MM.1S (cell line): ENCODE results near the gene PRPS1.

Source experiments
- DNase-seq: peaks from one replicate; pipeline ENCODE4 v3.0.0-alpha.2; 2015
- H2AFZ ChIP-seq: fragments of 300-600 bp; sonication (generic); 2 replicates; pipeline ENCODE4 v1.6.0; 2016; ENCODE audit warnings: antibody characterized with exemption, low read length
- H3F3A ChIP-seq: fragments of 300-600 bp; sonication (generic); 2 replicates; pipeline ENCODE4 v1.6.1; 2016; ENCODE audit warnings: mild to moderate bottlenecking, antibody characterized with exemption, low read length, moderate library complexity, mixed read lengths; ENCODE audit not compliant: insufficient read depth
- H3K27ac ChIP-seq: fragments of 300-600 bp; sonication (generic); 2 replicates; pipeline ENCODE4 v1.5.1; 2016; ENCODE audit warnings: mild to moderate bottlenecking, low read length
- H3K27me3 ChIP-seq: fragments of 300-600 bp; sonication (generic); replicated peaks from 2 replicates; pipeline ENCODE4 v1.6.0; 2016; ENCODE audit warnings: low read length; ENCODE audit not compliant: insufficient read depth
- H3K36me3 ChIP-seq: fragments of 300-600 bp; sonication (generic); replicated peaks from 2 replicates; pipeline ENCODE4 v1.6.1; 2016; ENCODE audit warnings: mild to moderate bottlenecking, low read length, mixed read lengths; ENCODE audit not compliant: insufficient read depth
- H3K4me1 ChIP-seq: fragments of 300-600 bp; sonication (generic); 2 replicates; pipeline ENCODE4 v1.6.1; 2016; ENCODE audit warnings: low read length, mixed read lengths
- H3K4me2 ChIP-seq: fragments of 300-600 bp; sonication (generic); 2 replicates; pipeline ENCODE4 v1.6.0; 2016; ENCODE audit warnings: low read depth, low read length
- H3K4me3 ChIP-seq: fragments of 300-600 bp; sonication (generic); 2 replicates; pipeline ENCODE4 v1.5.1; 2016; ENCODE audit warnings: low read length, mixed read lengths
- H3K79me2 ChIP-seq: fragments of 300-600 bp; sonication (generic); 2 replicates; pipeline ENCODE4 v1.6.1; 2016; ENCODE audit warnings: mixed run types, low read length, mixed read lengths
- H3K9ac ChIP-seq: fragments of 300-600 bp; sonication (generic); 2 replicates; pipeline ENCODE4 v1.6.1; 2016; ENCODE audit warnings: low read length, mixed read lengths
- H3K9me2 ChIP-seq: fragments of 300-600 bp; sonication (generic); replicated peaks from 2 replicates; pipeline ENCODE4 v1.6.1; 2016; ENCODE audit warnings: mild to moderate bottlenecking, low read length, mixed read lengths; ENCODE audit not compliant: insufficient read depth
- H3K9me3 ChIP-seq: fragments of 300-600 bp; sonication (generic); replicated peaks from 2 replicates; pipeline ENCODE4 v1.6.1; 2016; ENCODE audit warnings: mild to moderate bottlenecking, low read length, mixed read lengths; ENCODE audit not compliant: insufficient read depth
- H4K20me1 ChIP-seq: fragments of 300-600 bp; sonication (generic); 2 replicates; pipeline ENCODE4 v1.6.1; 2016; ENCODE audit warnings: mild to moderate bottlenecking, low read length, moderate library complexity, mixed read lengths; ENCODE audit not compliant: insufficient read depth
- CTCF ChIP-seq: fragments of 300-600 bp; sonication (generic); IDR thresholded peaks from 2 replicates; pipeline ENCODE4 v1.5.1; 2016; ENCODE audit warnings: antibody characterized with exemption, low read length, mixed read lengths
- EZH2 ChIP-seq: fragments of 300-600 bp; sonication (generic); optimal IDR thresholded peaks from 2 replicates; pipeline ENCODE3; 2017; ENCODE audit warnings: low read depth, mild to moderate bottlenecking, antibody characterized with exemption, low read length, mixed read lengths
- EZH2phosphoT487 ChIP-seq: fragments of 300-600 bp; sonication (generic); IDR thresholded peaks from 2 replicates; pipeline ENCODE4 v1.6.1; 2018; ENCODE audit warnings: antibody characterized with exemption, low read length

The PRPS1 gene

GRCh38 chrX:107677909-107678308, 49.6 kb downstream of the PRPS1 start:
- Histone ChIP-seq H3K27ac (no peak overlapping the region), H3K4me1 (peaks cover 34% of the 10 kb centered on the region), H3K36me3 (no peaks in the 10 kb centered on the region), H3K27me3 (no peaks in the 10 kb centered on the region), H3K9me3 (no peaks in the 10 kb centered on the region), H4K20me1 (no peaks in the 10 kb centered on the region), H3K79me2 (peaks cover 12% of the 10 kb centered on the region; the same call in 1 of the 2 replicates), H3K9ac (no peak overlapping the region), H3K9me2 (no peaks in the 10 kb centered on the region), H3F3A (peaks cover 33% of the 10 kb centered on the region), H2AFZ (no peak overlapping the region), H3K4me3 (no peak overlapping the region), H3K4me2 (no peak overlapping the region)
- no peak for DNase-seq
- TF ChIP-seq EZH2phosphoT487 (no peak), EZH2 (no peak), CTCF (no peak)

GRCh38 chrX:107678957-107679740, 50.8 kb downstream of the PRPS1 start:
- no peak overlapping the region for H2AFZ ChIP-seq
- H3K4me1 ChIP-seq = peaks cover 25% of the 10 kb centered on the region
- H3K9me3 ChIP-seq = no peaks in the 10 kb centered on the region
- no peaks in the 10 kb centered on the region for H3K9me2 ChIP-seq
- TF ChIP-seq CTCF = no peak
- no peak for TF ChIP-seq EZH2phosphoT487
- no peak for TF ChIP-seq EZH2
- H3K79me2 ChIP-seq = peaks cover 12% of the 10 kb centered on the region; the same call in 1 of the 2 replicates
- H3K36me3 ChIP-seq = no peaks in the 10 kb centered on the region
- no peak overlapping the region for H3K4me3 ChIP-seq
- no peak overlapping the region for H3K4me2 ChIP-seq
- H3K27ac ChIP-seq = no peak overlapping the region
- DNase-seq = peak; percentile 39
- H3K27me3 ChIP-seq = no peaks in the 10 kb centered on the region
- H3F3A ChIP-seq = peaks cover 23% of the 10 kb centered on the region
- H4K20me1 ChIP-seq = no peaks in the 10 kb centered on the region
- no peak overlapping the region for H3K9ac ChIP-seq

- TF ChIP-seq EZH2phosphoT487 (no peak), CTCF (no peak), EZH2 (no peak)
- no peaks in the 10 kb centered on the region for H3K27me3 ChIP-seq
- DNase-seq = no peak
- no peaks in the 10 kb centered on the region for H3F3A ChIP-seq
- no peak overlapping the region for H3K27ac ChIP-seq
- H3K9me3 ChIP-seq = no peaks in the 10 kb centered on the region
- H3K4me3 ChIP-seq = no peak overlapping the region
- no peaks in the 10 kb centered on the region for H3K9me2 ChIP-seq
- no peaks in the 10 kb centered on the region for H3K79me2 ChIP-seq
- H3K4me2 ChIP-seq = no peak overlapping the region
- H2AFZ ChIP-seq = no peak overlapping the region
- H3K4me1 ChIP-seq = peaks cover 39% of the 10 kb centered on the region
- no peak overlapping the region for H3K9ac ChIP-seq
- H4K20me1 ChIP-seq = no peaks in the 10 kb centered on the region
- H3K36me3 ChIP-seq = no peaks in the 10 kb centered on the region
Observed at GRCh38 chrX:107682256-107682655, 53.9 kb downstream of the PRPS1 start.
